Upper lobe of left lung (tissue), 4 donors: ENCODE results near the gene CHRNE.
"Not testable (repeated sequence)": the region's sequence is repeated elsewhere in the genome, so short reads cannot be mapped to it uniquely, and the experiment has no call there.

Source experiments
- POLR2AphosphoS5 ChIP-seq, 2 donors: sonication (generic); formaldehyde crosslinking; IDR thresholded peaks; one replicate each; pipeline ENCODE4 v1.5.1; 2017; ENCODE audit warnings: antibody characterized with exemption in 2 of 2
- TF ChIP-seq, protein P1 (sequence below), 6 experiments: fragments of 450-650 bp in 4 of 6; fragments of 200-600 bp in 2 of 6; sonication (generic) in 2 of 6; IDR thresholded peaks; one replicate each; pipeline ENCODE4 v1.5.1; 2016 to 2019; ENCODE audit warnings: antibody characterized with exemption in 6 of 6

DNA sequence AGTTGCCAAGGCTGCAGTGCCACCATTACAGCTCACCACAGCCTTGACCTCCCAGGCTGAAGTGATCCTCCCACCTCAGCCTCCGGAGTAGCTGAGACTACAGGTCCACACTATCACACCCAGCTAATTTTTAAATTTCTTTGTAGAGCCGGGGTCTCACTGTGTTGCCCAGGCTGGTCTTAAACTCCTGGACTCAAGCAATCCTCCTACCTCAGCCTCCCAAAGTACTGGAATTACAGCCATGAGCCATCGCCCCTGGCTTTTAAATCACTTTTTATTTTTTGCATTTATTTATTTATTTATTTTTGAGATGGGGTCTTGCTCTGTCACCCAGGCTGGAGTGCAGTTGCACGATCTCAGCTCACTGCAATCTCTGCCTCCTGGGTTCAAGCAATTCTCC is 11.7 kb upstream of the CHRNE start:
- not testable (repeated sequence) for TF ChIP-seq POLR2AphosphoS5 (IDR thresholded peaks at IDR 0.05)
- TF ChIP-seq, protein P1, sequence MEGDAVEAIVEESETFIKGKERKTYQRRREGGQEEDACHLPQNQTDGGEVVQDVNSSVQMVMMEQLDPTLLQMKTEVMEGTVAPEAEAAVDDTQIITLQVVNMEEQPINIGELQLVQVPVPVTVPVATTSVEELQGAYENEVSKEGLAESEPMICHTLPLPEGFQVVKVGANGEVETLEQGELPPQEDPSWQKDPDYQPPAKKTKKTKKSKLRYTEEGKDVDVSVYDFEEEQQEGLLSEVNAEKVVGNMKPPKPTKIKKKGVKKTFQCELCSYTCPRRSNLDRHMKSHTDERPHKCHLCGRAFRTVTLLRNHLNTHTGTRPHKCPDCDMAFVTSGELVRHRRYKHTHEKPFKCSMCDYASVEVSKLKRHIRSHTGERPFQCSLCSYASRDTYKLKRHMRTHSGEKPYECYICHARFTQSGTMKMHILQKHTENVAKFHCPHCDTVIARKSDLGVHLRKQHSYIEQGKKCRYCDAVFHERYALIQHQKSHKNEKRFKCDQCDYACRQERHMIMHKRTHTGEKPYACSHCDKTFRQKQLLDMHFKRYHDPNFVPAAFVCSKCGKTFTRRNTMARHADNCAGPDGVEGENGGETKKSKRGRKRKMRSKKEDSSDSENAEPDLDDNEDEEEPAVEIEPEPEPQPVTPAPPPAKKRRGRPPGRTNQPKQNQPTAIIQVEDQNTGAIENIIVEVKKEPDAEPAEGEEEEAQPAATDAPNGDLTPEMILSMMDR (IDR thresholded peaks at IDR 0.05), result not testable (repeated sequence)
